Measurements from ENCODE around the gene ABCF3. TPM values are rescaled to one million over a fixed set of nuclear protein-coding genes. Genes with fewer than 3 reads are reported as not detected.

ABCF3 gene
- total RNA-seq, 1 donor from 2014 or later: 67.3 TPM

DNA sequence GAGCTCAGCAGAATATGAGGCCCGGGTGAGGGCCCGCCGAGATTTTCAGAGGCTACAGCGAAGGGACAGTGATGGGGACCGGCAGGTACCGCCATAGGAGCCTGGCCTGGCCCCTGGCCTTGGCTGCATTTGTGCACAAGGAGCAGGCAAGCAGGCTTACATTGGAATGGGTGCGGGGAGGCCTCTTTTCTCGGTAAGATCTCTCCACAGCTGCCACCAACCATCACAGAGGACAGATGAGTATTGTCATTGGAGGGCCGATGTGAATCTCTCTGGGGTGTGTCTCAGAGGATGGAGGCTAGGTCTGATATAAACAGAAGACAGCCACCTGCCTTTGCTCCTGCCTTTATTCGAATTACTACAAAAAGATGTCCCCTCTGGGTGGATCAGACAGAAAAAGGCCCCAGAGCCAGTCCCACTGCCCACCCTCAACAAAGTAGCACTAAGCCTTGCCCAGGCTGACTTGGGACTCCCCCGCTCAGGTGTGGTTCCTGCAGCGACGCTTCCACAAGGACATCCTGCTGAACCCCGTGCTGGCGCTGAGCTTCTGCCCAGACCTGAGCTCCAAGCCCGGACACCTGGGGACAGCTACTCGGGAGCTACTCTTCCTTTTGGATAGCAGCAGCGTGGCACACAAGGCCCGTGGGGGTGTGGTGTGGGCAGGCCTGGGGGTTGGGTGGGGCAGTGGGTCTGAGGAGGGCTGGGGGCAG, 48.8 kb downstream of the ABCF3 start:
- Mint-ChIP-seq H3K4me1 (peaks cover 8% of the 10 kb centered on the region), H3K36me3 (ENCODE audit: low read depth) (no peaks in the 10 kb centered on the region), H3K4me3 (no peak overlapping the region), H3K27me3 (ENCODE audit: low read depth) (peaks cover 55% of the 10 kb centered on the region), H3K9me3 (no peaks in the 10 kb centered on the region), H3K27ac (ENCODE audit: unreplicated experiment) (no peak overlapping the region)
- DNase-seq (ENCODE audit: low read depth, low spot score): no peak
- TF ChIP-seq, protein P1, sequence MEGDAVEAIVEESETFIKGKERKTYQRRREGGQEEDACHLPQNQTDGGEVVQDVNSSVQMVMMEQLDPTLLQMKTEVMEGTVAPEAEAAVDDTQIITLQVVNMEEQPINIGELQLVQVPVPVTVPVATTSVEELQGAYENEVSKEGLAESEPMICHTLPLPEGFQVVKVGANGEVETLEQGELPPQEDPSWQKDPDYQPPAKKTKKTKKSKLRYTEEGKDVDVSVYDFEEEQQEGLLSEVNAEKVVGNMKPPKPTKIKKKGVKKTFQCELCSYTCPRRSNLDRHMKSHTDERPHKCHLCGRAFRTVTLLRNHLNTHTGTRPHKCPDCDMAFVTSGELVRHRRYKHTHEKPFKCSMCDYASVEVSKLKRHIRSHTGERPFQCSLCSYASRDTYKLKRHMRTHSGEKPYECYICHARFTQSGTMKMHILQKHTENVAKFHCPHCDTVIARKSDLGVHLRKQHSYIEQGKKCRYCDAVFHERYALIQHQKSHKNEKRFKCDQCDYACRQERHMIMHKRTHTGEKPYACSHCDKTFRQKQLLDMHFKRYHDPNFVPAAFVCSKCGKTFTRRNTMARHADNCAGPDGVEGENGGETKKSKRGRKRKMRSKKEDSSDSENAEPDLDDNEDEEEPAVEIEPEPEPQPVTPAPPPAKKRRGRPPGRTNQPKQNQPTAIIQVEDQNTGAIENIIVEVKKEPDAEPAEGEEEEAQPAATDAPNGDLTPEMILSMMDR (conservative IDR thresholded peaks at IDR 0.05): no peak

DNA sequence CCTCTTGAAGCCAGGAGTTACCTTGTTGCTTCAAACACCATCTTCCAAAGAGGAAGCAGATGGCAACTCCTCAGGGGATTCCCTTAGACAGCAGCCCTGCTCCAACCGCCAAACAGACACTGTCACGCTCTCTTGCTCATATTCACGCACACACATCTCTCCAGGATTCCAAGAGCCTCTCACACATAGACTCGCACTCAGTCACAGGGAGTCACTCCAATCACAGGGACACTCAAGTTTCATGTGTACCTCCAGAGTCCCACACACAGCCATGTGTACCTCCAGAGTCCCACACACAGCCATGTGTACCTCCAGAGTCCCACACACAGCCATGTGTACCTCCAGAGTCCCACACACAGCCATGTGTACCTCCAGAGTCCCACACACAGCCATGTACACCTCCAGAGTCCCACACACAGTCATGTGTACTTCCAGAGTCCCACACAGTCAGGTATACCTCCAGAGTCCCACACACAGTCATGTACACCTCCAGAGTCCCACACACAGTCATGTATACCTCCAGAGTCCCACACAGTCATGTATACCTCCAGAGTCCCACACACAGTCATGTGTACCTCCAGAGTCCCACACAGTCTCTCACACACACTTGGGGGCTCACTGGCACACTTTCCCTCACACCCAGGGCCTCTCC, 49.5 kb downstream of the ABCF3 start:
- Mint-ChIP-seq H3K4me3 (no peak overlapping the region), H3K4me1 (peaks cover 8% of the 10 kb centered on the region), H3K27ac (ENCODE audit: unreplicated experiment) (no peak overlapping the region), H3K27me3 (ENCODE audit: low read depth) (peaks cover 54% of the 10 kb centered on the region), H3K9me3 (no peaks in the 10 kb centered on the region), H3K36me3 (ENCODE audit: low read depth) (no peaks in the 10 kb centered on the region)
- TF ChIP-seq, protein P1 (conservative IDR thresholded peaks at IDR 0.05): no peak
- DNase-seq (ENCODE audit: low read depth, low spot score): no peak

DNA sequence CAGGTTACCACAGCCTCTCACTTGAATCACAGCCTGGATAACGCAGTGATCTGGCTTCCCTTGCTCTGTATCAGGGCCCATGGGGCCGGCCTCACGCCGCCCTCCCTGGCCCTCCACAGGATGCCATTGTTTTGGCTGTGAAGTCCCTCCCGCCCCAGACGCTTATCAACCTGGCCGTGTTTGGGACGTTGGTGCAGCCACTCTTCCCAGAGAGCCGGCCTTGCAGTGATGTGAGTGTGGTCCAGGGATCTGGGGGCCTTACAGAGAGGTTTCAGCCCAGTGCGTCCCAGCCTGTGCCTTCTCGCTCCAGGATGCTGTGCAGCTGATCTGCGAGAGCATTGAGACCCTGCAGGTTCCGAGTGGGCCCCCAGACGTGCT, 50.0 kb downstream of the ABCF3 start:
- H3K9me3 Mint-ChIP-seq: no peaks in the 10 kb centered on the region
- no peak overlapping the region for H3K27ac Mint-ChIP-seq (ENCODE audit: unreplicated experiment)
- DNase-seq (ENCODE audit: low read depth, low spot score): no peak
- TF ChIP-seq, protein P1 (conservative IDR thresholded peaks at IDR 0.05): no peak
- peaks cover 51% of the 10 kb centered on the region for H3K27me3 Mint-ChIP-seq (ENCODE audit: low read depth)
- H3K4me1 Mint-ChIP-seq: peaks cover 6% of the 10 kb centered on the region
- no peak overlapping the region for H3K4me3 Mint-ChIP-seq
- no peaks in the 10 kb centered on the region for H3K36me3 Mint-ChIP-seq (ENCODE audit: low read depth)

DNA sequence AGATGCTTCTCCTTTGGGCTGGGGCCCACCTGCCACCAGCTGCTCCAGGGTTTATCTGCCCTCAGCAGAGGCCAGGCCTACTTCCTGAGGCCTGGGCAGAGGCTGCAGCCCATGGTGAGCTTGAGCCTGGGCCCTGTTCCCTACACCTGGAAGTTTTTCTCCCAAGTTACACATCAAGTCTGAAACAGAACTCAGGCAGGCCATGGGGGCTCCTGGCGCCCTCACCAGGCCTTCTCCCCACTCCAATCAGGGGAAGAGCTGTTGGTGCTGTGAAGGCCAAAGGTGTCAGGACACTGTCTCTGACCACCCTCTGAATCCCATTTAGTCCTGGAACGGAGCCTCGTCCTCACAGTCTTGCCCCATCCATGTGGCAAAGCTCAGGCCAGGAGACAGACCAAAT, 50.6 kb downstream of the ABCF3 start:
- DNase-seq (ENCODE audit: low read depth, low spot score): no peak
- Mint-ChIP-seq H3K4me1 (no peaks in the 10 kb centered on the region), H3K27me3 (ENCODE audit: low read depth) (peaks cover 45% of the 10 kb centered on the region), H3K36me3 (ENCODE audit: low read depth) (no peaks in the 10 kb centered on the region), H3K27ac (ENCODE audit: unreplicated experiment) (no peak overlapping the region), H3K9me3 (no peaks in the 10 kb centered on the region), H3K4me3 (no peak overlapping the region)
- TF ChIP-seq, protein P1 (conservative IDR thresholded peaks at IDR 0.05): no peak

DNA sequence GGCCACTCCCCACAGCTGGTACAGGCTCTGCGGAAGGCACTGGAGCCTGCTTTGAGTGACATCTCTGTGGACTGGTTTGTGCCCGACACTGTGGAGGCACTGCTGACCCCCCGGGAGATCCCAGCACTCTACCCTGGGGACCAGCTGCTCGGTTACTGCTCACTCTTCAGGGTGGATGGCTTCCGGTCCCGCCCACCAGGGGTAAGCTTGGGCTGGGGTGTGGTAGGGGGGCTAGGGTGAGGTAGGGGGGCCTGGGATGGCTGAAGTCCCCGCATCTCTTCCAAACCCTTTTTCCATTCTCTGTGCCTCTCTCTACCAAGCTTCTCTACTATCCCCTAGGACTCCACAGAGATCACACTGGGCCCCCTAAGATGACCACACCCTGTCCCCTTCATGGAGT, 51.2 kb downstream of the ABCF3 start:
- TF ChIP-seq, protein P1 (conservative IDR thresholded peaks at IDR 0.05): no peak
- Mint-ChIP-seq H3K36me3 (ENCODE audit: low read depth) (no peaks in the 10 kb centered on the region), H3K4me3 (peak overlapping the region; percentile 45), H3K27ac (ENCODE audit: unreplicated experiment) (no peak overlapping the region), H3K27me3 (ENCODE audit: low read depth) (peaks cover 40% of the 10 kb centered on the region), H3K9me3 (no peaks in the 10 kb centered on the region), H3K4me1 (no peaks in the 10 kb centered on the region)
- DNase-seq (ENCODE audit: low read depth, low spot score): no peak

All from neural crest cell (in vitro differentiated cells).